Panc1 (cell line): Measurements from ENCODE around the gene TMTC1. TPM values are rescaled to one million over a fixed set of nuclear protein-coding genes. Genes with fewer than 3 reads are reported as not detected.

Source experiments
- ATAC-seq: fragments of 200-7000 bp; cut with Tn5 transposase; 2 replicates; pipeline ENCODE4 v1.9.1; 2020; ENCODE audit warnings: mild to moderate bottlenecking, moderate library complexity
- BruUV-seq: library from RNA; stranded (reverse); fragments of 400-500 nt; replicated peaks from 2 replicates; lab custom pipeline; 2021; lab: Mats Ljungman, UMichigan
- CTCF ChIA-PET: fragments of 300-600 bp; sonication (Branson Sonifier 250); formaldehyde crosslinking; loops from one replicate; lab custom pipeline; 2022; ENCODE audit warnings: antibody characterized with exemption; lab: Charles Lee
- POLR2A ChIA-PET: fragments of 300-600 bp; sonication (Branson Sonifier 250); formaldehyde crosslinking; loops from one replicate; lab custom pipeline; 2022; ENCODE audit warnings: antibody characterized with exemption; lab: Charles Lee
- DNase-seq: peaks from one replicate; pipeline ENCODE4 v3.0.0-alpha.2; 2010; ENCODE audit warnings: low read depth, low spot score
- H3K27ac ChIP-seq: 2 replicates; pipeline ENCODE4 v1.5.1; 2011; ENCODE audit warnings: mild to moderate bottlenecking, low read length, inconsistent platforms
- H3K27me3 ChIP-seq: fragments of 200-500 bp; sonication (Bioruptor generic); 2 replicates; pipeline ENCODE4 v1.6.0; 2014; ENCODE audit warnings: low read length, inconsistent platforms; ENCODE audit not compliant: control insufficient read depth, insufficient read depth
- H3K36me3 ChIP-seq: fragments of 200-500 bp; sonication (Bioruptor generic); 2 replicates; pipeline ENCODE4 v1.5.1; 2014; ENCODE audit warnings: inconsistent platforms, mild to moderate bottlenecking, low read length, moderate library complexity; ENCODE audit not compliant: control insufficient read depth, insufficient read depth
- H3K4me1 ChIP-seq: 2 replicates; pipeline ENCODE4 v1.5.1; 2011; ENCODE audit warnings: inconsistent platforms, mild to moderate bottlenecking, low read length, moderate library complexity; ENCODE audit not compliant: control insufficient read depth, insufficient read depth
- H3K4me3 ChIP-seq, 2 experiments: 2 replicates each; pipeline ENCODE4 v1.5.1; 2011 to 2012; ENCODE audit warnings: low read depth in 2 of 2, low read length in 2 of 2, mild to moderate bottlenecking in 2 of 2, inconsistent platforms in 1 of 2, moderate library complexity in 1 of 2
- H3K9me3 ChIP-seq: fragments of 200-500 bp; sonication (Bioruptor generic); 2 replicates; pipeline ENCODE4 v1.5.1; 2014; ENCODE audit warnings: low read depth, mild to moderate bottlenecking, inconsistent platforms, low read length, moderate library complexity; ENCODE audit not compliant: control insufficient read depth, insufficient read depth
- CTCF ChIP-seq: fragments of 450-650 bp; IDR thresholded peaks from 2 replicates; pipeline ENCODE4 v1.5.1; 2017; ENCODE audit warnings: mild to moderate bottlenecking
- POLR2AphosphoS5 ChIP-seq: IDR thresholded peaks from 2 replicates; pipeline ENCODE4 v1.6.1; 2012; ENCODE audit warnings: mild to moderate bottlenecking, low read depth, low read length, moderate library complexity
- REST ChIP-seq, 2 experiments: IDR thresholded peaks; 2 replicates each; pipeline ENCODE4 v1.6.1; 2011 to 2012; ENCODE audit warnings: low read depth in 2 of 2, control low read depth in 1 of 2, low read length in 1 of 2, mild to moderate bottlenecking in 1 of 2, moderate library complexity in 1 of 2; ENCODE audit not compliant: insufficient read depth in 1 of 2
- SIN3A ChIP-seq: IDR thresholded peaks from 2 replicates; pipeline ENCODE4 v1.6.1; 2012; ENCODE audit warnings: low read depth, mild to moderate bottlenecking, low read length, moderate library complexity, borderline replicate concordance; ENCODE audit not compliant: insufficient read depth
- TCF7L2 ChIP-seq: IDR thresholded peaks from 2 replicates; pipeline ENCODE4 v1.6.1; 2011; ENCODE audit warnings: mild to moderate bottlenecking, low read depth, low read length, inconsistent platforms
- in situ Hi-C: cut with HindIII; loops from 2 replicates; pipeline ENCODE4 v1.10.0; 2016; ENCODE audit warnings: low sequenced_read_pairs, low pct_unique_long_range_greater_than_20kb
- intact Hi-C: fragments of 100-400 bp; cut with micrococcal nuclease; formaldehyde crosslinking; loops from one replicate; pipeline ENCODE4 v1.10.0; 2022; ENCODE audit not compliant: unreplicated experiment
- total RNA-seq: library from RNA; stranded (reverse); gene quantifications from one replicate; pipeline ENCODE4 v1.2.1, GENCODE V29; 2021; ENCODE audit not compliant: unreplicated experiment

The TMTC1 gene
- total RNA-seq, 1 experiment from 2014 or later, result 0.28 TPM

GRCh38 chr12:29546000-29546399, 237.7 kb downstream of the TMTC1 start:
- ChIA-PET POLR2A (no interaction called here), CTCF (interaction anchor here (0.6 kb wide), 1 partner anchor 687 kb away, joined by 3 read pairs; no protein-coding TSS in a partner anchor)
- in situ Hi-C loops, result no loop called here
- no peak for TF ChIP-seq POLR2AphosphoS5
- no peak for TF ChIP-seq CTCF
- TF ChIP-seq REST (IDR thresholded peaks at IDR 0.05; ENCODE audit: insufficient read depth in 1 of 2, low read depth in 2 of 2, low read length in 1 of 2), result no peak
- TF ChIP-seq SIN3A, result no peak
- no peak for TF ChIP-seq TCF7L2
- DNase-seq, result no peak
- no peaks in the 10 kb centered on the region for H3K36me3 ChIP-seq
- no peak for ATAC-seq
- intact Hi-C loops, result loop anchor here (10.0 kb wide), 1 partner anchor 1259 kb away; no protein-coding TSS in a partner anchor
- BruUV-seq, result no TSS peak
- no peaks in the 10 kb centered on the region for H3K4me1 ChIP-seq
- no peak overlapping the region for H3K4me3 ChIP-seq
- peaks cover 6% of the 10 kb centered on the region; the same call in 1 of the 2 replicates for H3K27me3 ChIP-seq
- H3K27ac ChIP-seq, result no peak overlapping the region
- H3K9me3 ChIP-seq, result no peaks in the 10 kb centered on the region

- Histone ChIP-seq H3K36me3 (no peaks in the 10 kb centered on the region), H3K27me3 (peaks cover 6% of the 10 kb centered on the region; the same call in 1 of the 2 replicates), H3K9me3 (no peaks in the 10 kb centered on the region), H3K4me1 (no peaks in the 10 kb centered on the region), H3K4me3 (no peak overlapping the region), H3K27ac (no peak overlapping the region)
- intact Hi-C loops (loop anchor here (10.0 kb wide), 1 partner anchor 1260 kb away; no protein-coding TSS in a partner anchor), in situ Hi-C loops (no loop called here)
- ATAC-seq, result no peak
- ChIA-PET CTCF (no interaction called here), POLR2A (no interaction called here)
- no TSS peak for BruUV-seq
- TF ChIP-seq SIN3A (no peak), TCF7L2 (no peak), POLR2AphosphoS5 (no peak), REST (IDR thresholded peaks at IDR 0.05; ENCODE audit: insufficient read depth in 1 of 2, low read depth in 2 of 2, low read length in 1 of 2) (no peak), CTCF (no peak)
- no peak for DNase-seq
These were observed 238.7 kb downstream of the TMTC1 start for GRCh38 chr12:29545102-29545467.
